SK-N-DZ (cell line): ENCODE measurements around the gene DUSP1.

Experiments
- DNase-seq: peaks from one replicate; pipeline ENCODE4 v3.0.0-alpha.2; 2015; ENCODE audit warnings: low spot score

DUSP1 gene

GRCh38 chr5:172765766-172766286 is 5.2 kb downstream of the DUSP1 start:
- DNase-seq: peak; percentile 22

GRCh38 chr5:172764861-172765765 is 5.9 kb downstream of the DUSP1 start:
- DNase-seq: peak; percentile 94

GRCh38 chr5:172763120-172763464 is 7.9 kb downstream of the DUSP1 start:
- no peak for DNase-seq

GRCh38 chr5:172762214-172763119 is 8.5 kb downstream of the DUSP1 start:
- no peak for DNase-seq

GRCh38 chr5:172760959-172761358 is 10.0 kb downstream of the DUSP1 start:
- no peak for DNase-seq

- DNase-seq: no peak
Observed at GRCh38 chr5:172760136-172760535, 10.9 kb downstream of the DUSP1 start.

- peak; percentile 42 for DNase-seq
Observed at GRCh38 chr5:172758834-172759149, 12.2 kb downstream of the DUSP1 start.

- DNase-seq: peak; percentile 65
Observed at GRCh38 chr5:172758077-172758833, 12.7 kb downstream of the DUSP1 start.

- DNase-seq: no peak
Observed at GRCh38 chr5:172757394-172758010, 13.5 kb downstream of the DUSP1 start.

- no peak for DNase-seq
Observed at GRCh38 chr5:172756764-172757393, 14.1 kb downstream of the DUSP1 start.

GRCh38 chr5:172754596-172755356 is 16.2 kb downstream of the DUSP1 start:
- DNase-seq: no peak

GRCh38 chr5:172753101-172753500 is 17.9 kb downstream of the DUSP1 start:
- no peak for DNase-seq

GRCh38 chr5:172751761-172752510 is 19.1 kb downstream of the DUSP1 start:
- DNase-seq: no peak

GRCh38 chr5:172749881-172750633 is 20.9 kb downstream of the DUSP1 start:
- no peak for DNase-seq

GRCh38 chr5:172749076-172749475 is 21.9 kb downstream of the DUSP1 start:
- no peak for DNase-seq

- no peak for DNase-seq
Observed at GRCh38 chr5:172748341-172748843, 22.6 kb downstream of the DUSP1 start.

- no peak for DNase-seq
Observed at GRCh38 chr5:172747471-172747870, 23.5 kb downstream of the DUSP1 start.

GRCh38 chr5:172746725-172747124 is 24.3 kb downstream of the DUSP1 start:
- DNase-seq: no peak
